Measurements from ENCODE around the gene CELF5.

- no peak for TF ChIP-seq FOXM1 (IDR thresholded peaks at IDR 0.05; ENCODE audit: borderline replicate concordance, low read depth)
- no peak for TF ChIP-seq YY1 (IDR thresholded peaks at IDR 0.05; ENCODE audit: low read depth)
- TF ChIP-seq RAD21 (IDR thresholded peaks at IDR 0.05; ENCODE audit: low read depth) = no peak
These were observed 7.6 kb upstream of the CELF5 start for GRCh38 chr19:3216874-3217273.

Data from Ishikawa (cell line).